Measurements from ENCODE around the gene IGFBP1.
A peak's percentile ranks its signal among the peaks of the same experiment; 100 is the strongest.

The IGFBP1 gene

DNA sequence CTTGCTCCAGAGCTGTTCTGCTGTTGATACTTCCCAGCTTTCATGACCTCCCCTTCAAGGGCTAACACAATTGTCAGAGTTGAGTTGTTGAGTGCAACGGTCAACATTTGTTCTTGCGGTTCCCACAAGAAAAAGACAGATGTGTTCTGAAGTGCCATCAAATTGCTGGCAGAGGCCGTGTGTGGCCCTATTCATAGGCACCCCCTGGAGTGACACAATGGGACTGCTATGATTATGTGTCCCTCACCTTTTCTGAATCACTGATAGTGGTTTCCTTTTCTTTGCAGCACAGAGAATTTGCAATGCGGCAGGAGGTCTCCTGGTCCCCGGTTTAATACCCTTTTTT, 5.8 kb upstream of the IGFBP1 start:
- TF ChIP-seq, protein P1, sequence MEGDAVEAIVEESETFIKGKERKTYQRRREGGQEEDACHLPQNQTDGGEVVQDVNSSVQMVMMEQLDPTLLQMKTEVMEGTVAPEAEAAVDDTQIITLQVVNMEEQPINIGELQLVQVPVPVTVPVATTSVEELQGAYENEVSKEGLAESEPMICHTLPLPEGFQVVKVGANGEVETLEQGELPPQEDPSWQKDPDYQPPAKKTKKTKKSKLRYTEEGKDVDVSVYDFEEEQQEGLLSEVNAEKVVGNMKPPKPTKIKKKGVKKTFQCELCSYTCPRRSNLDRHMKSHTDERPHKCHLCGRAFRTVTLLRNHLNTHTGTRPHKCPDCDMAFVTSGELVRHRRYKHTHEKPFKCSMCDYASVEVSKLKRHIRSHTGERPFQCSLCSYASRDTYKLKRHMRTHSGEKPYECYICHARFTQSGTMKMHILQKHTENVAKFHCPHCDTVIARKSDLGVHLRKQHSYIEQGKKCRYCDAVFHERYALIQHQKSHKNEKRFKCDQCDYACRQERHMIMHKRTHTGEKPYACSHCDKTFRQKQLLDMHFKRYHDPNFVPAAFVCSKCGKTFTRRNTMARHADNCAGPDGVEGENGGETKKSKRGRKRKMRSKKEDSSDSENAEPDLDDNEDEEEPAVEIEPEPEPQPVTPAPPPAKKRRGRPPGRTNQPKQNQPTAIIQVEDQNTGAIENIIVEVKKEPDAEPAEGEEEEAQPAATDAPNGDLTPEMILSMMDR (IDR thresholded peaks at IDR 0.05; ENCODE audit: low read depth, low read length, missing control alignments) = no peak
- in situ Hi-C loops (cut with HindIII; ENCODE audit: low sequenced_read_pairs) = no loop called here
- no peak overlapping the region for H3K4me3 ChIP-seq (ENCODE audit: low read depth, low read length)
- DNase-seq (ENCODE audit: low read depth) = no peak

GRCh38 chr7:45884136-45884535, 4.2 kb upstream of the IGFBP1 start:
- no peak overlapping the region for H3K4me3 ChIP-seq (ENCODE audit: low read depth, low read length)
- in situ Hi-C loops (cut with HindIII; ENCODE audit: low sequenced_read_pairs) = no loop called here
- TF ChIP-seq, protein P1 (IDR thresholded peaks at IDR 0.05; ENCODE audit: low read depth, low read length, missing control alignments) = no peak
- no peak for DNase-seq (ENCODE audit: low read depth)

- no peak overlapping the region for H3K4me3 ChIP-seq (ENCODE audit: low read depth, low read length)
- DNase-seq (ENCODE audit: low read depth) = no peak
- TF ChIP-seq, protein P1 (IDR thresholded peaks at IDR 0.05; ENCODE audit: low read depth, low read length, missing control alignments) = no peak
- in situ Hi-C loops (cut with HindIII; ENCODE audit: low sequenced_read_pairs) = no loop called here
Observed at GRCh38 chr7:45885264-45885882, 2.9 kb upstream of the IGFBP1 start.

- no peak for DNase-seq (ENCODE audit: low read depth)
- in situ Hi-C loops (cut with HindIII; ENCODE audit: low sequenced_read_pairs) = no loop called here
- TF ChIP-seq, protein P1 (IDR thresholded peaks at IDR 0.05; ENCODE audit: low read depth, low read length, missing control alignments) = no peak
- no peak overlapping the region for H3K4me3 ChIP-seq (ENCODE audit: low read depth, low read length)
Observed at GRCh38 chr7:45886931-45887667, 1.2 kb upstream of the IGFBP1 start.

- TF ChIP-seq, protein P1 (IDR thresholded peaks at IDR 0.05; ENCODE audit: low read depth, low read length, missing control alignments) = no peak
- H3K4me3 ChIP-seq (ENCODE audit: low read depth, low read length) = peak overlapping the region; percentile 32
- in situ Hi-C loops (cut with HindIII; ENCODE audit: low sequenced_read_pairs) = no loop called here
- no peak for DNase-seq (ENCODE audit: low read depth)
Observed at GRCh38 chr7:45888993-45889366, 692 bp downstream of the IGFBP1 start.

GRCh38 chr7:45889367-45890067, 1.2 kb downstream of the IGFBP1 start:
- no peak overlapping the region for H3K4me3 ChIP-seq (ENCODE audit: low read depth, low read length)
- TF ChIP-seq, protein P1 (IDR thresholded peaks at IDR 0.05; ENCODE audit: low read depth, low read length, missing control alignments) = no peak
- DNase-seq (ENCODE audit: low read depth) = no peak
- in situ Hi-C loops (cut with HindIII; ENCODE audit: low sequenced_read_pairs) = no loop called here

Data from astrocyte of the cerebellum (primary cell).